HepG2 (cell line): ENCODE data around the gene COPS4. TPM values are rescaled to one million over a fixed set of nuclear protein-coding genes. Genes with fewer than 3 reads are reported as not detected.

Source experiments
- BCL6 ChIP-seq: IDR thresholded peaks from 2 replicates; pipeline ENCODE4 v1.6.1; 2016; ENCODE audit warnings: missing genetic modification reagents, missing compliant biosample characterization
- CHD2 ChIP-seq: IDR thresholded peaks from 2 replicates; pipeline ENCODE4 v1.6.1; 2011; ENCODE audit warnings: low read depth, low read length, improper control_type of control experiment
- CREB3 ChIP-seq: sonication (generic); formaldehyde crosslinking; IDR thresholded peaks from 2 replicates; pipeline ENCODE4 v1.5.0; 2020; ENCODE audit warnings: missing genetic modification reagents
- DNMT1 ChIP-seq: sonication (generic); formaldehyde crosslinking; IDR thresholded peaks from 2 replicates; pipeline ENCODE4 v1.5.1; 2020; ENCODE audit warnings: mild to moderate bottlenecking, missing genetic modification reagents
- ELF3 ChIP-seq: IDR thresholded peaks from 2 replicates; pipeline ENCODE4 v1.6.1; 2016; ENCODE audit warnings: missing genetic modification reagents, missing compliant biosample characterization
- FOXK1 ChIP-seq: sonication (generic); formaldehyde crosslinking; IDR thresholded peaks from 2 replicates; pipeline ENCODE4 v1.4.0; 2020; ENCODE audit warnings: low read depth, missing genetic modification reagents, borderline replicate concordance
- GPBP1L1 ChIP-seq: sonication (generic); formaldehyde crosslinking; IDR thresholded peaks from 2 replicates; pipeline ENCODE4 v1.5.0; 2020; ENCODE audit warnings: mild to moderate bottlenecking, missing genetic modification reagents
- GRHL1 ChIP-seq: sonication (generic); formaldehyde crosslinking; conservative IDR thresholded peaks from 2 replicates; pipeline ENCODE4 v1.8.0; 2022; ENCODE audit warnings: missing genetic modification reagents
- MAZ ChIP-seq, 2 experiments: sonication (generic) in 1 of 2; formaldehyde crosslinking in 1 of 2; IDR thresholded peaks; 2 replicates each; pipeline versions ENCODE4 v1.5.0 to v1.6.1; 2012 to 2020; ENCODE audit warnings: low read depth in 2 of 2, mild to moderate bottlenecking in 2 of 2, borderline replicate concordance in 1 of 2, improper control_type of control experiment in 1 of 2, low read length in 1 of 2, missing genetic modification reagents in 1 of 2, moderate library complexity in 1 of 2
- POLR2A ChIP-seq, 2 experiments: IDR thresholded peaks; 2 replicates each; pipeline ENCODE4 v1.6.1; 2011; ENCODE audit warnings: low read depth in 2 of 2, low read length in 2 of 2, mild to moderate bottlenecking in 1 of 2, moderate library complexity in 1 of 2; ENCODE audit not compliant: insufficient read depth in 1 of 2
- SNAPC5 ChIP-seq: sonication (generic); formaldehyde crosslinking; IDR thresholded peaks from 2 replicates; pipeline ENCODE4 v1.8.1; 2023; ENCODE audit warnings: mild to moderate bottlenecking, missing genetic modification reagents, borderline replicate concordance
- SYNCRIP ChIP-seq: fragments of 200-400 bp; formaldehyde crosslinking; IDR thresholded peaks from 2 replicates; pipeline ENCODE4 v1.6.1; 2018; ENCODE audit warnings: mild to moderate bottlenecking, low read depth, low read length; ENCODE audit not compliant: insufficient read depth
- TCF7 ChIP-seq: sonication (generic); IDR thresholded peaks from 2 replicates; pipeline ENCODE4 v1.6.1; 2016; ENCODE audit warnings: antibody characterized with exemption, low read depth
- ZNF18 ChIP-seq: sonication (generic); formaldehyde crosslinking; IDR thresholded peaks from 2 replicates; pipeline ENCODE4 v1.8.0; 2022; ENCODE audit warnings: mild to moderate bottlenecking, missing genetic modification reagents; ENCODE audit not compliant: insufficient replicate concordance
- ZNF205 ChIP-seq: IDR thresholded peaks from 2 replicates; pipeline ENCODE4 v1.6.1; 2018; ENCODE audit warnings: missing biosample characterization, missing genetic modification reagents
- ZNF430 ChIP-seq: sonication (generic); formaldehyde crosslinking; IDR thresholded peaks from 2 replicates; pipeline ENCODE4 v1.9.0; 2021; ENCODE audit warnings: mild to moderate bottlenecking, missing genetic modification reagents
- ZNF512B ChIP-seq: sonication (generic); formaldehyde crosslinking; IDR thresholded peaks from 2 replicates; pipeline ENCODE4 v1.5.1; 2020; ENCODE audit warnings: missing genetic modification reagents, mild to moderate bottlenecking, borderline replicate concordance
- ZNF720 ChIP-seq: sonication (generic); formaldehyde crosslinking; IDR thresholded peaks from 2 replicates; pipeline ENCODE4 v1.4.0; 2020; ENCODE audit warnings: missing genetic modification reagents
- ZNF737 ChIP-seq: sonication (generic); formaldehyde crosslinking; IDR thresholded peaks from 2 replicates; pipeline ENCODE4 v1.5.0; 2020; ENCODE audit warnings: missing genetic modification reagents, mild to moderate bottlenecking, borderline replicate concordance
- ZSCAN9 ChIP-seq: IDR thresholded peaks from 2 replicates; pipeline ENCODE4 v1.6.1; 2016; ENCODE audit warnings: borderline replicate concordance
- polyA plus RNA-seq, 8 experiments: library from polyadenylated mRNA; depleted of rRNA in 3 of 8; stranded (reverse) in 7 of 8; unstranded in 1 of 8; fragments of >200 nt; fragmentation: Illumina TruSeq in 4 of 8; extraction: Trizol in 4 of 8; gene quantifications; 2 replicates each; pipeline versions ENCODE4 v1.2.1 to v1.2.3, GENCODE V29; 2011 to 2016; ENCODE audit warnings: low read depth in 4 of 8, missing spikeins in 1 of 8, mixed read lengths in 1 of 8; ENCODE audit not compliant: insufficient read depth in 1 of 8
- total RNA-seq, 5 experiments: library from RNA; depleted of rRNA; stranded (reverse); fragments of >200 nt; fragmentation: Illumina TruSeq; extraction: Trizol; gene quantifications; 2 replicates each; pipeline ENCODE4 v1.2.3, GENCODE V29; 2016; ENCODE audit warnings: low read depth in 1 of 5

The COPS4 gene
- total and polyA plus RNA-seq, 2 of the 13 experiments (the other 11 are each of a cell fraction or from before 2014, with no cell fraction given) = 28.8 to 52.5 TPM

GRCh38 chr4:83010522-83011318 lies 24.3 kb upstream of the COPS4 start, which contains the start of gene LIN54 (continued):
- TF ChIP-seq FOXK1 (CRISPR knock-in tag) (no peak), GPBP1L1 (CRISPR knock-in tag) (no peak), TCF7 (peak; percentile 59), CHD2 (no peak), ZNF512B (no peak), SYNCRIP (no peak), ZNF18 (no peak), ELF3 (no peak; the same call in 1 of the 2 replicates), MAZ (IDR thresholded peaks at IDR 0.05; ENCODE audit: borderline replicate concordance, low read depth, low read length) (peak; percentile 95; the same call in 1 of the 2 replicates), MAZ (CRISPR knock-in tag; IDR thresholded peaks at IDR 0.05; ENCODE audit: low read depth) (peak; percentile 68), ZSCAN9 (no peak), POLR2A (IDR thresholded peaks at IDR 0.05; ENCODE audit: insufficient read depth in 1 of 2, low read depth in 2 of 2, low read length in 2 of 2) (peak; percentile 48 to 82; a peak in 3 of 4 replicates), BCL6 (CRISPR knock-in tag) (peak; percentile 63), SNAPC5 (CRISPR knock-in tag) (no peak), ZNF720 (CRISPR knock-in tag) (no peak), DNMT1 (CRISPR knock-in tag) (no peak), ZNF205 (CRISPR knock-in tag) (no peak), GRHL1 (no peak), ZNF737 (CRISPR knock-in tag) (no peak), ZNF430 (peak; percentile 87), CREB3 (CRISPR knock-in tag) (no peak)
